Gastroesophageal sphincter (tissue), 4 donors: ENCODE results near the gene PIGR. TPM values are rescaled to one million over a fixed set of nuclear protein-coding genes. Genes with fewer than 3 reads are reported as not detected.

Experiments used
- ATAC-seq: fragments of 150-250 bp; one replicate; pipeline ENCODE4 v1.9.1; 2016; ENCODE audit warnings: mild to moderate bottlenecking, moderate library complexity
- H3K27ac ChIP-seq, 4 donors: fragments of 200-600 bp; sonication (generic) in 3 of 4; 1 replicate in 3 of 4; 2 replicates in 1 of 4; pipeline ENCODE4 v1.5.1; 2016 to 2019
- H3K27me3 ChIP-seq: fragments of 200-600 bp; sonication (generic); one replicate; pipeline ENCODE4 v1.5.1; 2019
- H3K36me3 ChIP-seq, 2 donors: fragments of 200-600 bp; sonication (generic); one replicate each; pipeline ENCODE4 v1.5.1; 2019; ENCODE audit warnings: control low read depth in 1 of 2
- H3K4me1 ChIP-seq, 3 donors: fragments of 200-600 bp; sonication (generic); 1 replicate in 2 of 3; 2 replicates in 1 of 3; pipeline ENCODE4 v1.5.1; 2016 to 2019; ENCODE audit warnings: control low read depth in 2 of 3
- H3K4me3 ChIP-seq, 2 donors: fragments of 200-600 bp; sonication (generic); one replicate each; pipeline ENCODE4 v1.5.1; 2019; ENCODE audit warnings: mild to moderate bottlenecking in 1 of 2, moderate library complexity in 1 of 2
- H3K9me3 ChIP-seq, 3 donors: fragments of 200-600 bp; sonication (generic); one replicate each; pipeline ENCODE4 v1.5.1; 2017 to 2019; ENCODE audit warnings: control low read depth in 2 of 3
- CTCF ChIP-seq, 4 experiments: fragments of 200-600 bp in 2 of 4; fragments of 450-650 bp in 2 of 4; sonication (generic) in 1 of 4; IDR thresholded peaks; one replicate each; pipeline ENCODE4 v1.5.1; 2017 to 2019; ENCODE audit warnings: antibody characterized with exemption in 4 of 4, mild to moderate bottlenecking in 2 of 4, moderate library complexity in 2 of 4
- EP300 ChIP-seq: sonication (generic); formaldehyde crosslinking; IDR thresholded peaks from one replicate; pipeline ENCODE4 v1.6.1; 2017; ENCODE audit warnings: antibody characterized with exemption, mild to moderate bottlenecking
- POLR2A ChIP-seq, 2 donors: fragments of 450-650 bp; IDR thresholded peaks; one replicate each; pipeline ENCODE4 v1.6.1; 2017; ENCODE audit warnings: antibody characterized with exemption in 2 of 2, mild to moderate bottlenecking in 2 of 2, moderate library complexity in 1 of 2
- POLR2AphosphoS5 ChIP-seq: sonication (generic); formaldehyde crosslinking; IDR thresholded peaks from one replicate; pipeline ENCODE4 v1.6.1; 2017; ENCODE audit warnings: antibody characterized with exemption
- WGBS, 2 donors: methylation state at CpG; one replicate each; pipeline ENCODE4 v1.1.5; 2018; ENCODE audit warnings: low coverage in 1 of 2; 5-methylcytosine and 5-hydroxymethylcytosine counted together
- total RNA-seq, 4 donors: library from RNA; depleted of rRNA; stranded (reverse); fragments of >200 nt; gene quantifications; one replicate each; pipeline ENCODE4 v1.1.0, GENCODE V29; 2016

The PIGR gene
- total RNA-seq = 100 to 1,000 TPM in 1 of 4 donors, under 1 TPM in 3; 0.16 to 256 (median 0.35) TPM

DNA sequence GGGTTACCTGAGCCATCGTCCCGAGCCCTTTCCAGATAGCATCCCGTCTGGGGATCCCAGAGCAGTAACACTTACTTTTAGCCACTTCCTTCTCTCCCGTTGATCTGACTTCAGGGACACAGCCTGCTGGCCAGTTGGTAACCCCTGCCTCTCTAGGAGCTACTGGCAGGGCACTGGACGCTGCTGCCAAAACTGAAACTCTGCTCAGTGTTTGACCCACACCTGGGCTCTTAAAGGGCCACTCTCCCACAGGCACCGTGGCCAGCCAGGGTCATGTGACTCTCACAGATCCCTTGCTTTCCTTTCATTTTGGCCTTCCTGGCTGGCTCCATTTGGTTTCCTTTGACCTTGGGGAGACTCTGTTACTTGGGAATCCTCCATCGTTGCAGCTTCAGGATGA lies at the start of gene PIGR:
TSS of gene PIGR (minus strand) at position 206 of the 400 bp plus-strand sequence. CDS start 5,935 bp downstream, outside the sequence.
- Histone ChIP-seq H3K27ac (no peak within 1 kb of the TSS), H3K9me3 (peaks cover 0 to 11% (median 0%) of the 10 kb centered on the region in 3 donors), H3K36me3 (no peaks in the 10 kb centered on the region), H3K4me1 (no peaks in the 10 kb centered on the region), H3K27me3 (peaks cover 19% of the 10 kb centered on the region), H3K4me3 (no peak within 1 kb of the TSS)
- 34 to 43% methylated on average over 4 to 5 of the region's 7 CpGs for WGBS, 2 donors
- no peak for ATAC-seq
- no peak for TF ChIP-seq POLR2A (IDR thresholded peaks at IDR 0.05)
- no peak for TF ChIP-seq EP300
- TF ChIP-seq POLR2AphosphoS5 = no peak
- TF ChIP-seq CTCF (IDR thresholded peaks at IDR 0.05) = no peak

DNA sequence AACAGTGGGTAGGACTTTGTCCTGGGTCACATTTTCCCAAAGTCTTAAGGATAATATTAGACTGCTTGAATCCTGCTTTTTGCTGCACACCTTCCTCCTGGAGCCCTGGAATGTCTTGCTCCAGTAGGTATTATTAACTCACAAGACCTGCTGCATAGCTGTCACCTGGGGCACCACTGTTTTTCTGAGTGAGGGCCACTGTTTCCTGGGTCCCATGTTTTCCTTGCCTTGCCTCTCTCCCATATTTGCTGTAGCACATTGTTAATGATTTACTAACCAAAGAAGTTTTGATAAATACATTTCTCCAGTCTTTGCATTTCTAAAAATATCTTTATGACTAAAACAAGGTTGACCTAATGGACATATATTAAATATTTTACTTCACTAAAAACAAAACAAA lies 46.5 kb upstream of the PIGR start:
- H3K9me3 ChIP-seq = no peaks in the 10 kb centered on the region
- no peak overlapping the region for H3K4me3 ChIP-seq
- H3K27me3 ChIP-seq = peaks cover 12% of the 10 kb centered on the region
- no peak for TF ChIP-seq POLR2A (IDR thresholded peaks at IDR 0.05)
- TF ChIP-seq CTCF (IDR thresholded peaks at IDR 0.05) = no peak
- no peak for TF ChIP-seq EP300
- TF ChIP-seq POLR2AphosphoS5 = no peak
- H3K27ac ChIP-seq = no peak overlapping the region
- no peak for ATAC-seq
- H3K4me1 ChIP-seq = no peaks in the 10 kb centered on the region
- no peaks in the 10 kb centered on the region for H3K36me3 ChIP-seq

DNA sequence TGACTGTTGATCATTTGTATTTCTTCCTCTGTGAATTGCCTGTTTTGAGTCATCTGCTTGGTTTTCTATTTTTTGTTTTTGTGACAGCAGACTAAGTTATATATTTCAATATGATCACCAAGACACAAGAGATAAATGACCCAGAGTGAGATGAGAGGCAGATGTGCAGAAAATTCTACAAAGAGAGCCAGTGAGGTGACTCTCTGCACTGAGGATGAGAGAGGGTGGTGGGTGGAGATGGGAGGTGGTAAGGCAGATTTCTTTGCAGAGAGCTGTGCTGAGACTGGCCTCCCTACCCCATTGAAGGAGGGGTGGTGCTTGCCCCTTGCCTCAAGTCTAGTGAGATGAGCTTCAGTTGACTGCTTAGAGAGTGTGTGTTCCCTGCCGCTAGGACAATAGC lies 41.6 kb upstream of the PIGR start:
- no peaks in the 10 kb centered on the region for H3K9me3 ChIP-seq
- no peak overlapping the region for H3K4me3 ChIP-seq
- WGBS, 2 donors = no CpG with 5 or more reads among the region's 1 CpG
- ATAC-seq = no peak
- H3K4me1 ChIP-seq = no peaks in the 10 kb centered on the region
- peaks cover 6% of the 10 kb centered on the region for H3K27me3 ChIP-seq
- no peaks in the 10 kb centered on the region for H3K36me3 ChIP-seq
- no peak overlapping the region for H3K27ac ChIP-seq
- no peak for TF ChIP-seq CTCF (IDR thresholded peaks at IDR 0.05)
- no peak for TF ChIP-seq EP300
- no peak for TF ChIP-seq POLR2A (IDR thresholded peaks at IDR 0.05)
- TF ChIP-seq POLR2AphosphoS5 = no peak

DNA sequence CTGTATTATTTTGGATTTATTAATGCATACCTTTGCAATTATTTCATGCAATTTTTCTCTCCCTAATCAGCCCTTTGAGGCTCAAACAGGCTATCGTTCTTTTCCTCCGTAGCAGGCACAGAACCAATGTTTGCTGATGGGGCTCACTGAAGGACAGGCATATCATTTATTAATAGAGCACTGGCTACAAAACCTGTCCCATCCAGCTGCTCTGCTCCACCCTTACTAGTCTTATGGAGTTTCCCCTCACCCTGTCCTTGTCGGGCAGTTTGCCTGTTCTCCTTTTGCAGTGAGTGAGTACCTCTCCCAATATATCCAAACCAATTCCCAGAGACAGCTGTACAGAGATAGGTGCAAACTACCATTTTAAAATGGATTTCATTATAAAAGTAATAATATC lies 40.6 kb upstream of the PIGR start:
- TF ChIP-seq CTCF (IDR thresholded peaks at IDR 0.05) = no peak
- ATAC-seq = no peak
- H3K9me3 ChIP-seq = no peaks in the 10 kb centered on the region

GRCh38 chr1:206986402-206986801 lies 40.1 kb upstream of the PIGR start:
- no peak overlapping the region for H3K4me3 ChIP-seq
- no peak overlapping the region for H3K27ac ChIP-seq
- H3K27me3 ChIP-seq = no peaks in the 10 kb centered on the region
- no peaks in the 10 kb centered on the region for H3K36me3 ChIP-seq
- ATAC-seq = no peak
- no peaks in the 10 kb centered on the region for H3K9me3 ChIP-seq
- no peaks in the 10 kb centered on the region for H3K4me1 ChIP-seq
- TF ChIP-seq POLR2AphosphoS5 = no peak
- TF ChIP-seq POLR2A (IDR thresholded peaks at IDR 0.05) = no peak
- no peak for TF ChIP-seq EP300
- no peak for TF ChIP-seq CTCF (IDR thresholded peaks at IDR 0.05)
- WGBS, 2 donors = 72 to 93% methylated on average over 3 of the region's 3 CpGs

More for the DNA sequence above, 40.6 kb upstream of the PIGR start:
- no peak overlapping the region for H3K4me3 ChIP-seq
- H3K4me1 ChIP-seq = no peaks in the 10 kb centered on the region
- H3K27me3 ChIP-seq = no peaks in the 10 kb centered on the region
- H3K27ac ChIP-seq = no peak overlapping the region
- H3K36me3 ChIP-seq = no peaks in the 10 kb centered on the region
- 31 to 82% methylated on average over 3 of the region's 3 CpGs for WGBS, 2 donors
